GM19467 (cell line): Measurements from ENCODE around the gene GAS6.

Experiments used
- ATAC-seq: cut with Tn5 transposase; IDR thresholded peaks from one replicate; pipeline ENCODE4 v1.9.1; 2021; ENCODE audit warnings: mild to moderate bottlenecking, moderate library complexity; ENCODE audit not compliant: unreplicated experiment

The GAS6 gene

GRCh38 chr13:113813070-113813748 lies 50.7 kb downstream of the GAS6 start:
- ATAC-seq, result no peak

- ATAC-seq, result no peak
Measured at GRCh38 chr13:113812178-113813040, 51.5 kb downstream of the GAS6 start.

GRCh38 chr13:113811081-113811928 lies 52.6 kb downstream of the GAS6 start:
- ATAC-seq, result no peak

GRCh38 chr13:113810640-113811039 lies 53.2 kb downstream of the GAS6 start:
- no peak for ATAC-seq

- no peak for ATAC-seq
Measured at GRCh38 chr13:113809934-113810333, 53.9 kb downstream of the GAS6 start.

GRCh38 chr13:113808058-113808834 lies 55.6 kb downstream of the GAS6 start:
- no peak for ATAC-seq

GRCh38 chr13:113806526-113806925 lies 57.4 kb downstream of the GAS6 start:
- no peak for ATAC-seq

- no peak for ATAC-seq
Measured at GRCh38 chr13:113806104-113806471, 57.8 kb downstream of the GAS6 start.

GRCh38 chr13:113805431-113806103 lies 58.3 kb downstream of the GAS6 start:
- ATAC-seq, result no peak

GRCh38 chr13:113804703-113805430 lies 59.0 kb downstream of the GAS6 start:
- ATAC-seq, result no peak

GRCh38 chr13:113804017-113804702 lies 59.7 kb downstream of the GAS6 start:
- ATAC-seq, result no peak

GRCh38 chr13:113803409-113804016 lies 60.4 kb downstream of the GAS6 start:
- no peak for ATAC-seq

- ATAC-seq, result no peak
Measured at GRCh38 chr13:113802761-113803160, 61.1 kb downstream of the GAS6 start.

- ATAC-seq, result no peak
Measured at GRCh38 chr13:113802090-113802531, 61.8 kb downstream of the GAS6 start.

- no peak for ATAC-seq
Measured at GRCh38 chr13:113801289-113801961, 62.5 kb downstream of the GAS6 start.

- no peak for ATAC-seq
Measured at GRCh38 chr13:113800576-113800926, 63.3 kb downstream of the GAS6 start.

- ATAC-seq, result no peak
Measured at GRCh38 chr13:113798200-113798811, 65.6 kb downstream of the GAS6 start.
